Bronchial epithelial cell (primary cell): ENCODE measurements around the gene FBXW7. TPM values are rescaled to one million over a fixed set of nuclear protein-coding genes. Genes with fewer than 3 reads are reported as not detected.
A peak's percentile ranks its signal among the peaks of the same experiment; 100 is the strongest.

Experiments used
- DNase-seq: peaks from one replicate; pipeline ENCODE4 v3.0.0-alpha.2; 2010; ENCODE audit warnings: low read depth
- FAIRE-seq: peaks from 2 replicates; lab custom pipeline; 2011; peaks lifted over from hg19 to GRCh38; lab: Jason Lieb, UNC
- H3K27me3 ChIP-seq: 2 replicates; pipeline ENCODE4 v1.5.1; 2011; ENCODE audit warnings: low read length; ENCODE audit not compliant: control insufficient read depth, insufficient read depth
- H3K36me3 ChIP-seq: 2 replicates; pipeline ENCODE4 v1.5.1; 2011; ENCODE audit warnings: low read length; ENCODE audit not compliant: control insufficient read depth, insufficient read depth
- H3K4me3 ChIP-seq: 2 replicates; pipeline ENCODE4 v1.5.1; 2011; ENCODE audit warnings: mild to moderate bottlenecking, low read depth, low read length, control low read depth
- total RNA-seq: library from RNA; depleted of rRNA; stranded (reverse); fragments of >200 nt; gene quantifications from 2 replicates; pipeline ENCODE4 v1.2.1, GENCODE V29; 2014
- TF ChIP-seq, protein P1 (sequence below): IDR thresholded peaks from 2 replicates; pipeline ENCODE4 v1.5.1; 2011; ENCODE audit warnings: mild to moderate bottlenecking, moderate library complexity, low read length, control low read depth, inconsistent platforms; ENCODE audit not compliant: insufficient read depth, severe bottlenecking

Gene FBXW7
- total RNA-seq, 1 donor from 2014 or later: 145 TPM

DNA sequence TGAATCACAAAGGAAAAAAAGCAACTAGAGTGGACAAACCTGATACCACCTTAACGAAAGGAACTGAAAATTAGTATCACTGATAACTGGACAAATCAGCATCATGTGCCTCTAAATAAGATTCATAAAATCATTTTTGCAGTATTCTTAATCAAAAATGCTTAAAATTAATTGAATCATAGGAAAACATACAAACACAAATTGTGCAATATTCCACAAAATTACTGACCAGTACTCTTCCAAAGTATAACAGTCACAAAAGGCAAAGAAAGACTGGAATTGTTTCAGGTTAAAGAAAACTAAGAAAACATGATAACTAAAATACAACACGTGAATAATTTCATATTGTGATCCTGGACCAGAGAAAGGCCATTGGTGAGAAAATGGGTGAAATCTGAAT is 27.1 kb downstream of the FBXW7 start:
- Histone ChIP-seq H3K27me3 (no peaks in the 10 kb centered on the region), H3K36me3 (peaks cover 2% of the 10 kb centered on the region), H3K4me3 (no peak overlapping the region)
- TF ChIP-seq, protein P1, sequence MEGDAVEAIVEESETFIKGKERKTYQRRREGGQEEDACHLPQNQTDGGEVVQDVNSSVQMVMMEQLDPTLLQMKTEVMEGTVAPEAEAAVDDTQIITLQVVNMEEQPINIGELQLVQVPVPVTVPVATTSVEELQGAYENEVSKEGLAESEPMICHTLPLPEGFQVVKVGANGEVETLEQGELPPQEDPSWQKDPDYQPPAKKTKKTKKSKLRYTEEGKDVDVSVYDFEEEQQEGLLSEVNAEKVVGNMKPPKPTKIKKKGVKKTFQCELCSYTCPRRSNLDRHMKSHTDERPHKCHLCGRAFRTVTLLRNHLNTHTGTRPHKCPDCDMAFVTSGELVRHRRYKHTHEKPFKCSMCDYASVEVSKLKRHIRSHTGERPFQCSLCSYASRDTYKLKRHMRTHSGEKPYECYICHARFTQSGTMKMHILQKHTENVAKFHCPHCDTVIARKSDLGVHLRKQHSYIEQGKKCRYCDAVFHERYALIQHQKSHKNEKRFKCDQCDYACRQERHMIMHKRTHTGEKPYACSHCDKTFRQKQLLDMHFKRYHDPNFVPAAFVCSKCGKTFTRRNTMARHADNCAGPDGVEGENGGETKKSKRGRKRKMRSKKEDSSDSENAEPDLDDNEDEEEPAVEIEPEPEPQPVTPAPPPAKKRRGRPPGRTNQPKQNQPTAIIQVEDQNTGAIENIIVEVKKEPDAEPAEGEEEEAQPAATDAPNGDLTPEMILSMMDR: no peak
- DNase-seq (no peak), FAIRE-seq (no peak)

DNA sequence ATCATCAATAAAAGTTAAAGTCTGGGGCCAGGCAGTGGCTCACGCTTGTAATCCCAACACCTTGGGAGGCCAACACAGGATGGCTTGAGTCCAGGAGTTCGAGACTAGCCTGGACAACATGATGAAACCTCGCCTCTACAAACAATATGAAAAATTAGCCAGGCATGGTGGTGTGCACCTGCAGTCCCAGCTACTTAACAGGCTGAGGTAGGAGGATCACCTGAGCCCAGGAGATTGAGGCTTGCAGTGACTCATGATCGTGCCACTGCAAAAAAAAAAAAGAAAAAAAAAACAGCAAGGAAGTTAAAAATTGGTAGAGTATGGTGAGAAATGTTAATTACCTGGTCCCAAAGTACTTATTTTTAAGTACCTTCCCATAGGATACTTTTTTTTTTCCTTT is 27.5 kb downstream of the FBXW7 start:
- Histone ChIP-seq H3K4me3 (no peak overlapping the region), H3K36me3 (peaks cover 2% of the 10 kb centered on the region), H3K27me3 (no peaks in the 10 kb centered on the region)
- DNase-seq (peak; percentile 44), FAIRE-seq (no peak)
- TF ChIP-seq, protein P1: no peak

DNA sequence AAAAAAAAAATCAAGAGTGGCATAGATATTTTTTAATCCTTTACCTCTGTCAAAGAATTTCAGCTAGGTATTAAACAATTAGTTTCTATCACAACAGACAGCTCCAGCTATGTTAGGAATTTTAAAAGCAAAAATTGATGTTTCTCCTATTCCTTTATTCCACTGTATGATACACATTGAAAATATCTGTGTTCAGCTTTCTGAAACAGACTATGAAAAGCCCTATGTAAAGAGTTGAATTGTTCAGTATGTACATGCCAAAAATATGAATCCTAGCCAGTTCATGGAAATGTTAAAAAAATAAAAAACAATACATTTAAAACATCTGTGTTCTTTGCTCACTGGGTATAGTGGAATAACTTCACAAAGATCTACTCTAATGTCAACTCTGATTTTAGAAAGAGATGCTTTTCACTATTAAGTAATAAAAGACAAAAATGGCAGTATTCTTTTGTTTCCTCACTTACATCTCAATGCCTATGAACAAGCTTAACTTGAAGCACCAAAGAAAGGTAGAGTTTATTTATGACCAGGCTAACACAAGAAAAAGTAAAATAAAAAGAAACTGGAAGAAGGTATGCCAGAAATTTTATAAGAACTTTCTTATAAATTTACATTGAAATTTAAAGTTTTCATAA is 32.1 kb downstream of the FBXW7 start:
- peaks cover 2% of the 10 kb centered on the region for H3K36me3 ChIP-seq
- FAIRE-seq (no peak), DNase-seq (no peak)
- TF ChIP-seq, protein P1: no peak
- no peak overlapping the region for H3K4me3 ChIP-seq
- no peaks in the 10 kb centered on the region for H3K27me3 ChIP-seq

DNA sequence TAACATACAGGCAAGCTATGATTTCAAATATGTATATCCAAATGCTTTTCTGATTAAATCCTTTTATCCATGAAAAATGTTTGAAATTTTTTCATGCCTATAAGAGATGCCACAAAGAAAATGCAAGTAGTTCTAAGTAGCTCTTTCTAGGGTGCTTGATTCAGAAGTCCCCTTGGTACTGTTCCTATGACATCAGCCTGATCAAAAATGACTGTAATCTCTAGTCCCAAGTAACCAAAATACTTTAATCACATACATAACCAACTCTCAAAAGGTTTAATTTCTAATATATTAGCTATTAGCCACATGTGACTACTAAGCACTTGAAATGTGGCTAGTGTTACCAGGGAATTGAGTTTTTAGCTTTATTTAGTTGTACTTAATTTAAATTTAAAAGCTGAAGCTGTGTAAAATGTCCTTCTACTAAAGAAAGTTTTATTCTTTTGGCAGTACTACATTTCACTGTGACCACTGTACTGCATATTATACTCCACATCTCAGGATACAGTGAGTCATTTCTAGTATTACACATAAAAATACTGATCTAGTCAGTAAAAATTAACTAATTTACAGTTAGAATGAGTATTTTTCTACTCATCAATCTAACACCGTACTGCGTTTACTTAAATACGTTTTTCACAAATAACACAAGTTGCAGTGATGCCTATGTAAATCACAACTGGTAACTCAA is 33.9 kb downstream of the FBXW7 start:
- TF ChIP-seq, protein P1: no peak
- FAIRE-seq: no peak
- Histone ChIP-seq H3K27me3 (no peaks in the 10 kb centered on the region), H3K36me3 (no peaks in the 10 kb centered on the region), H3K4me3 (no peak overlapping the region)
- DNase-seq: peak; percentile 27

DNA sequence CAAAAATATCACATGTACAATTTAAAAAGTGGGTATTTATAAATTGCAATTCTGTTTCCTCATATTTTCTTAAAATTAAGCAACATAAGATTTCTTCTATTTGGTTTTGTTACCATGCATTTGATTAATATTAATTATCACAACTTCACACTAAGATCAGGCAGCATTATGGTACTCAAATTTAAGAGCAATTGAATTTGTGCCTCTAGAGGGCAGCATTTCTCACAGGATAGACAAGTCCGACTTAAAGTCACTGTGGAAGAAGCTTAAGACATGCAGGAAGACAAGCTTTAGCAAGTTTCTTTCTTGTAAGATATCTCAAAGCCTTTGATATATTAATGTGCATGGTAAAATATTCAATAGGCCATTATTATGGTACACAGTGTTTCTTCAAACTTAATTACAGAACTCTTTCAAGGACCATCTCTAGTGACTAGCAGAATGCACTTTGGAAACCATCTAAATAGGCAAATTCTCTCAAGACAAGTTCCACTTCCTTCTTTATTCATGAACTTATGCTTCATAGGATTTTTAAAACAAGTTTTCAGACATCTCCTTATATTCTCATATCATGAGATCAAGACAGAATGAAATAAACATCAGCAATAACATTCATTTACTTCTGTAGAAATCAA is 35.0 kb downstream of the FBXW7 start:
- peak; percentile 91 for DNase-seq
- Histone ChIP-seq H3K36me3 (no peaks in the 10 kb centered on the region), H3K4me3 (no peak overlapping the region), H3K27me3 (no peaks in the 10 kb centered on the region)
- TF ChIP-seq, protein P1: peak; percentile 56
- no peak for FAIRE-seq
